ENCODE measurements around the gene PRELID1.

PRELID1 gene

DNA sequence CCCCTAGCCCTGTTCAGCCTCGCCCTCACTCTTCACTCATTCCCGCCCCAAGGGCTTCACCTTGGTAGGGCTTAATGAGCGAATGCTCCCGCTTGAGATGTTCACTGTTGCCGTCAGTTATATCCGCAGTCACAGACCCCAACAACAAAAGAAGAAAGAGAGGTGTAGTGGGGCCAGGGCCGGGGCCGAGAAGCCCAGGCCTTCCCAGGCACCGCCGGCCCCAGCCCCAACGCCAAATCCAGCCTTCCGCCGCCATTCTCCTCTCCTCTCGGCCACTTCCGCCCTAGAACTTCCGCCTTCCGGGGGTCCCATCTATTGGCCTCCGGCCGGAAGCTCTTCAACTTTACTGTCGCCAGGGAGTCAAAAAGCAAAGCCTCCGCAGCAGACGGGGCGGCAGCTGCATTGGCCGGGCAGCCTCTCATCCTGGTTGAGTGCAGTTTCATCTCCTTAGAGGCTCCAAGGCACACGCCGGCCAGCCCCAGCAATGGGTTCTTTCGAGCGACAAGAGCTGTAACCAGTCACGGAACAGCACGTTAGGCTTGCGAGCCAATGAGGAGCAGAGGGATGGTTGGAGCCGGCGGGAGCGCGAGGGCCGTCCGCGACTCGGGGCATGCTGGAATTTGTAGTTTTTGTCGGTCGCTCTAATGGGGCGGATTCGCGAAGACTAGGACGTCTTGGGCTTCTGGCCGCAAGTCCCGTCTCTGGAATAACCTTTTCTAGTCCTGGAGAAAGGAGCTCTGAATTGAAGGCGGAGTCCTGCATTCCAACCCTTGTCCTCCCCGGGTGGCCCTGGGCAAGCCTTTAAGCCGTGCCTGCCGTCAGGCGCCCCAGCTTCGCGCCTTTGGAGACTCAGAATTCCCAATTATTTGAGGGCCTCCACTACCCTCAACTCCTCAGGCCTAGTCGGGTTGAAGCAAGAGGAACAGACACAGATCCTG lies 48.1 kb downstream of the PRELID1 start, which contains the start of gene LMAN2:
LMAN2 (minus strand) TSS at position 277 of the 938 bp plus-strand sequence; CDS start at position 256, 21 bp downstream.
- Histone ChIP-seq H3K4me3 (ENCODE audit: low read depth, low read length) (peak within 1 kb of the TSS; percentile 95), H3K27ac (ENCODE audit: low read depth, low read length) (peak within 1 kb of the TSS; percentile 98), H3K9me3 (ENCODE audit: control insufficient read depth, insufficient read depth, low read depth, low read length) (peaks cover 3% of the 10 kb centered on the region; the same call in 1 of the 2 replicates), H3K27me3 (ENCODE audit: control insufficient read depth, insufficient read depth, low read length) (0 out of 2 replicates have a peak, but pooled peaks cover 9% of the 10 kb centered on the region), H3K36me3 (ENCODE audit: control insufficient read depth, insufficient read depth, low read length) (peaks cover 26% of the 10 kb centered on the region), H3K9ac (ENCODE audit: low read length) (peak within 1 kb of the TSS; percentile 95), H3K4me1 (ENCODE audit: control insufficient read depth, insufficient read depth, low read length) (peaks cover 25% of the 10 kb centered on the region)

DNA sequence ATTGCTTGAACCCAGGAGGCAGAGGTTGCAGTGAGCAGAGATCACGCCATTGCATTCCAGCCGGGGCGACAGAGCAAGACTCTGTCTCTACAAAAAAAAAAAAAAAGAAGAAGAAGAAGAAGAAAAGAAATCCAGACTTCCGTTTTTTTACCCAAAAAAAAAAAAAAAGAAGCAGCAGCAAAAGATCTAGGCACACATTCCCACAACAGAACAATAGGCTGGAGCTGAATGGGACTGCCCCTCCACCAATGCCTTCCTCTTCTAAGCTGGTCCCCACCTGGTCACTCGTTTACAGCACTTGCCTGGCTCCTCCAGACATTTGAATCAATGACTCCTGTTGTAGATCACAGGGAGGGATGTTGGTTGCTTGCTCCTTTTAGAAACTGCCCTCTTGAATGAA lies 49.5 kb downstream of the PRELID1 start:
- Histone ChIP-seq H3K4me3 (ENCODE audit: low read depth, low read length) (no peak overlapping the region), H3K27ac (ENCODE audit: low read depth, low read length) (no peak overlapping the region), H3K9ac (ENCODE audit: low read length) (no peak overlapping the region), H3K9me3 (ENCODE audit: control insufficient read depth, insufficient read depth, low read depth, low read length) (peaks cover 3% of the 10 kb centered on the region; the same call in 1 of the 2 replicates), H3K4me1 (ENCODE audit: control insufficient read depth, insufficient read depth, low read length) (peaks cover 25% of the 10 kb centered on the region), H3K36me3 (ENCODE audit: control insufficient read depth, insufficient read depth, low read length) (peaks cover 15% of the 10 kb centered on the region), H3K27me3 (ENCODE audit: control insufficient read depth, insufficient read depth, low read length) (0 out of 2 replicates have a peak, but pooled peaks cover 9% of the 10 kb centered on the region)

DNA sequence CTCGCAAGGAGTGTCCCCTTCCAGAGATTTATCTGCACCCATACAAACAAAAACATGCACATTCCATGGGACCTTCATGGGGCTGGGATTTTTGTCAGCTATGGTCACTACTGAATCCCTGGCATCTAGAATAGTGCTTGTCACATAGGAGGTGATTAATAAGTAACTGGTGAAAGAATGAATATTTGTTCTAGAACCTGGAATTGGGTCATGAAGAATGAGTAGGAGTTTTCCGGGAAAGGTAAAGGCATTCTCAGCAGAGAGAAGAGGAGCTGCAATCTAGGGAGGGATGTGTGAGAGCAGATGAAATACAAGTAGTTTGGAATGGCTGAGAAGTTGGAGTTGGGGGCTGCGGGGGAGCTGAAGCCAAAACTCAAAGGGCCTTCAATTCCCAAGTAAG lies 50.7 kb downstream of the PRELID1 start:
- no peak overlapping the region for H3K9ac ChIP-seq (ENCODE audit: low read length)
- H3K27me3 ChIP-seq (ENCODE audit: control insufficient read depth, insufficient read depth, low read length): 0 out of 2 replicates have a peak, but pooled peaks cover 9% of the 10 kb centered on the region
- H3K36me3 ChIP-seq (ENCODE audit: control insufficient read depth, insufficient read depth, low read length): peaks cover 8% of the 10 kb centered on the region; the same call in 1 of the 2 replicates
- H3K9me3 ChIP-seq (ENCODE audit: control insufficient read depth, insufficient read depth, low read depth, low read length): peaks cover 3% of the 10 kb centered on the region; the same call in 1 of the 2 replicates
- no peak overlapping the region for H3K27ac ChIP-seq (ENCODE audit: low read depth, low read length)
- peaks cover 20% of the 10 kb centered on the region for H3K4me1 ChIP-seq (ENCODE audit: control insufficient read depth, insufficient read depth, low read length)
- H3K4me3 ChIP-seq (ENCODE audit: low read depth, low read length): no peak overlapping the region

DNA sequence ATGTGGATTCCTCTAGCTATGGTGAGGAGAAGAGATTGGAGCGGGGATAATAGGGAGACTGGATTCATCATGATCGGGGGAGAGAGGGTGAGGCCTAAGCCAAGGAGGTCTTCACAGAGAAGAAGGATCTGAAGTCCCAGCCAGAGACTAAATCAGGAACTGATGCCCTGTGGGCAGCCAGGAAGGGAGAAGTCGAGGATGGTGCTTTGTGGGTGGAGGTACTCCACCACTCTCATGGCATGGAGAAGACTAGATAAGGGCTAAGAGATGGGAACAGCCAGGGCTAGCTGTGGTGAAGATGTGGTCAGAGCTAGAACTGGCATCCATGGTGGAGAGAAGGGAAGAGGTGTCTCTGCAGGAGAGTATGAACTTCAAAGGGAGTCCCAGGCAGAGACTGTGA lies 51.1 kb downstream of the PRELID1 start:
- Histone ChIP-seq H3K9ac (ENCODE audit: low read length) (no peak overlapping the region), H3K36me3 (ENCODE audit: control insufficient read depth, insufficient read depth, low read length) (peaks cover 4% of the 10 kb centered on the region; the same call in 1 of the 2 replicates), H3K27ac (ENCODE audit: low read depth, low read length) (no peak overlapping the region), H3K27me3 (ENCODE audit: control insufficient read depth, insufficient read depth, low read length) (peaks cover 9% of the 10 kb centered on the region; the same call in 1 of the 2 replicates), H3K4me3 (ENCODE audit: low read depth, low read length) (no peak overlapping the region), H3K9me3 (ENCODE audit: control insufficient read depth, insufficient read depth, low read depth, low read length) (peaks cover 3% of the 10 kb centered on the region; the same call in 1 of the 2 replicates), H3K4me1 (ENCODE audit: control insufficient read depth, insufficient read depth, low read length) (peaks cover 16% of the 10 kb centered on the region)

DNA sequence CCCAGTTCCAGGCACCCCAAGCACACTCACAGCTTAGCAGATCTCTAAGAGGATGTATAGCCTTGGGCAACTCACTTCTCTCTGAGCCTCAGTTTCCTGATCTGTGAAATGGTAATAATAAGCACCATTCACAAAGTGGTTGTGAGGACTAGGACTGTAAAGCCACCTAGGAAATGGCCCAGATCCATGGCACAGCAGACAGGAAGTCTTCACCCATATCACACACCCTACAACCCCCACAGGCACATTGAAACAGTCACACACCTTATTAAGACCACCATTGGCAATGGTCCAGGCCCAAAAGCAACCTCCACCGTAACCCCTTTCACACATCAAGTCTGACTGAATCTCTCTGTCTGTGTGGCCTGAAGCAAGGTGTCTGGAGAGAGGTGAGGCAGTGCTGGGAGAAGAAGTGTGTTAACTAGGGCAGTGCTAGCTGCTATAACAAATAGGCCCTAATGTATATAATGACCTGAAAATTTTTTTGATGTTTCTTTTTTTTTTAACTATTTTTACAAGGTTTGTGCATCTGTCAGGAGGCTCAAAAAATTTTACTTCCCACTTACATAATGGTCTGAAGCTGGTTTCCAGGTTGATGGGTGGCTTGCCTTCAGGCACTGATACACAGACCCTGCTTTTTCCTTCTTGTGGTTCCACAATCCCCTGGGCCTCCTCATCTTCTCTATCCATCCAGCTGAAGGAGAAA lies 51.7 kb downstream of the PRELID1 start:
- Histone ChIP-seq H3K4me3 (ENCODE audit: low read depth, low read length) (no peak overlapping the region), H3K27ac (ENCODE audit: low read depth, low read length) (no peak overlapping the region), H3K36me3 (ENCODE audit: control insufficient read depth, insufficient read depth, low read length) (no peaks in the 10 kb centered on the region), H3K9me3 (ENCODE audit: control insufficient read depth, insufficient read depth, low read depth, low read length) (peaks cover 3% of the 10 kb centered on the region; the same call in 1 of the 2 replicates), H3K4me1 (ENCODE audit: control insufficient read depth, insufficient read depth, low read length) (peaks cover 10% of the 10 kb centered on the region), H3K27me3 (ENCODE audit: control insufficient read depth, insufficient read depth, low read length) (peaks cover 9% of the 10 kb centered on the region; the same call in 1 of the 2 replicates), H3K9ac (ENCODE audit: low read length) (no peak overlapping the region)

DNA sequence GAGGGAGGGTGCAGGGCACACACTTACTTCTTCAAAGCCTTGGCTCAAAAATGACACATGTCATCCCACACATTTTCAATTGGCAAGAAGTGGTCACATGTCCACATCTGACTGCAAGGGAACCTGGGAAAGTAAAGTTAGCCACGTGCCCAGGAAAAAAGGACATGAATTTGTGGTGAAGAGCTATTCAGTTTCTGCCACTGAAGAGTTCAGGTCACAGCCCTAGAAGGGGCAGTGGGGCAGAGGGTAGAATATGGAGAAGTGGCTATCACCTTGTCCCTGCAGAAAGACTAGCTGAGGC lies 52.2 kb downstream of the PRELID1 start:
- Histone ChIP-seq H3K27me3 (ENCODE audit: control insufficient read depth, insufficient read depth, low read length) (peaks cover 9% of the 10 kb centered on the region; the same call in 1 of the 2 replicates), H3K36me3 (ENCODE audit: control insufficient read depth, insufficient read depth, low read length) (no peaks in the 10 kb centered on the region), H3K4me3 (ENCODE audit: low read depth, low read length) (no peak overlapping the region), H3K9me3 (ENCODE audit: control insufficient read depth, insufficient read depth, low read depth, low read length) (peaks cover 3% of the 10 kb centered on the region; the same call in 1 of the 2 replicates), H3K9ac (ENCODE audit: low read length) (no peak overlapping the region), H3K27ac (ENCODE audit: low read depth, low read length) (no peak overlapping the region), H3K4me1 (ENCODE audit: control insufficient read depth, insufficient read depth, low read length) (peaks cover 5% of the 10 kb centered on the region)

Data from HUES6 (cell line).